T-helper 2 cell treated with Interferon-gamma antibody and Interleukin-4, amounts not matched to agents 100 ng/mL and 5 ng/mL, for 36 hours (primary cell): ENCODE data around the gene TMEM59. TPM values are rescaled to one million over a fixed set of nuclear protein-coding genes. Genes with fewer than 3 reads are reported as not detected.

Experiments used
- intact Hi-C: fragments of 100-400 bp; cut with micrococcal nuclease; formaldehyde crosslinking; loops from one replicate; pipeline ENCODE4 v1.15.1; 2023
- total RNA-seq: library from RNA; stranded (reverse); gene quantifications from 2 replicates; pipeline ENCODE4 v1.2.3, GENCODE V29; 2022

TMEM59 gene
- total RNA-seq, 1 donor from 2014 or later, result 154 TPM

GRCh38 chr1:53987880-53988279, 65.1 kb downstream of the TMEM59 start:
- intact Hi-C loops, result no loop called here

DNA sequence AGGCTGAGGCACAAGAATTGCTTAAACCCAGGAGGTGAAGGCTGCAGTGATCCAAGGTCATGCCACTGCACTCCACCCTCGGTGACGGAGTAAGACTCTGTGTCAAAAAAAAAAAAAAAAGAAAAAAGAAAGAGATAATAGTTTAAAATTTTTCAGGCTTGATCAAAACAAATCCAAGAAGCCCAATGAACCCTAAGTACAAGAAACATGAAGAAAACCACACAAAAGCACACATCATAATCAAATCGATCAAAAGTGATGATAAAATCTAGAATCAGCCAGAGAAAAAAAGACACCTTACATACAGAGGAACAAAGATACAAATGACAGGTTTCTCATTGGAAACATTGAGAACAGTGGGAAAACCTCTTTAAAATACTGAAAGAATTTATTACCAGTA, 66.5 kb downstream of the TMEM59 start:
- intact Hi-C loops, result no loop called here

GRCh38 chr1:53984726-53985125, 68.3 kb downstream of the TMEM59 start:
- intact Hi-C loops, result no loop called here

- intact Hi-C loops, result no loop called here
Observed at GRCh38 chr1:53982763-53983104, 70.3 kb downstream of the TMEM59 start.

DNA sequence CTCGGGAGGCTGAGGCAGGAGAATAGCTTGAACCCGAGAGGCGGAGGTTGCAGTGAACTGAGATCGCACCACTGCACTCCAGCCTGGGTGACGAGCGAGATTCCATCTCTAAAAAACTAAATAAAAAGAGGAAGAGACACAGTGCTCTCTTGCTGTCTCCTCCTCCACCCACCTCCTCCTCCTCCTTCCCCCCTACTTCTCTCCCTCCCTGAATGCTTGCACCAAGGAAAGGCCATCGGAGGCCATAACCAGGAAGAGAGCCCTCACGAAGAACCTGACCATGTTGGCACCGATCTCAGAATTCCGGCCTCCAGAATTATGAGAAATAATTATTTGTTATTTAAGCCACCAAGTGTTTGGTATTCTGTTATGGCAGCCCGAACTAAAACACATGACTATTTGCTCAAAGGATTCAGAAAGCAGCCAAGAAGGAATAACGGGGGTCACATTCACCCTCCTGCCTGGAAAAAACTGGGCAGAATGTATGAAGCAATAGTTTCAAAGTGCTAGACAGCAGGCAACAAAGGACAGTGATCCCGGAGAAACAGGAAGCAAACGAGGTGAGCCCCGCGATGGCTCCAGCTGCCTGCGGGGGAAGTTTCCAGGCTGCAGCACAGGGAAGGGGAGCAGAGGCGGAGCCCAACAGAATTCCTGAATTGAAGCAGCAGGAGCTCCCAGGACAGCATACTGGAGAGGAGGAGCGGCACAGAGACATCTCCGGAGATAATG, 70.8 kb downstream of the TMEM59 start:
- intact Hi-C loops, result no loop called here

- intact Hi-C loops, result no loop called here
Observed at GRCh38 chr1:53981220-53981619, 71.8 kb downstream of the TMEM59 start.

- intact Hi-C loops, result no loop called here
Observed at GRCh38 chr1:53979712-53980450, 73.1 kb downstream of the TMEM59 start.

Other genes with a start within 250 kb of the TMEM59 start
- 27.3 and 28.4 TPM in 2 replicates for gene NDC1, start 214.9 kb downstream of the TMEM59 start, total RNA-seq
- gene YIPF1, start 163.4 kb downstream of the TMEM59 start, total RNA-seq, result 15.3 and 16.7 TPM in 2 replicates
- not detected in 2 replicates for gene DIO1, start 159.0 kb downstream of the TMEM59 start, total RNA-seq
- 61.6 and 66.9 TPM in 2 replicates for gene IFT25, start 107.5 kb downstream of the TMEM59 start, total RNA-seq
- 19.2 and 23.4 TPM in 2 replicates for gene LRRC42, start 106.9 kb downstream of the TMEM59 start, total RNA-seq
- gene LDLRAD1, start 35.0 kb downstream of the TMEM59 start, total RNA-seq, result not detected in 2 replicates
- 10.2 and 10.7 TPM in 2 replicates for gene TCEANC2, start 404 bp upstream of the TMEM59 start, total RNA-seq
- gene CDCP2, start 99.8 kb upstream of the TMEM59 start, total RNA-seq, result not detected in 2 replicates
- gene CYB5RL, start 146.8 kb upstream of the TMEM59 start, total RNA-seq, result 11.1 and 12.5 TPM in 2 replicates
- 105 and 109 TPM in 2 replicates for gene MRPL37, start 147.0 kb upstream of the TMEM59 start, total RNA-seq